Measurements from ENCODE around the gene NDUFC2. TPM values are rescaled to one million over a fixed set of nuclear protein-coding genes. Genes with fewer than 3 reads are reported as not detected.

Gene NDUFC2
- total and polyA plus RNA-seq, 2 of the 13 experiments (the other 11 are each of a cell fraction or from before 2014, with no cell fraction given), result 256 to 363 TPM

GRCh38 chr11:78030429-78031325, 49.0 kb downstream of the NDUFC2 start (continued):
- TF ChIP-seq, protein P1, sequence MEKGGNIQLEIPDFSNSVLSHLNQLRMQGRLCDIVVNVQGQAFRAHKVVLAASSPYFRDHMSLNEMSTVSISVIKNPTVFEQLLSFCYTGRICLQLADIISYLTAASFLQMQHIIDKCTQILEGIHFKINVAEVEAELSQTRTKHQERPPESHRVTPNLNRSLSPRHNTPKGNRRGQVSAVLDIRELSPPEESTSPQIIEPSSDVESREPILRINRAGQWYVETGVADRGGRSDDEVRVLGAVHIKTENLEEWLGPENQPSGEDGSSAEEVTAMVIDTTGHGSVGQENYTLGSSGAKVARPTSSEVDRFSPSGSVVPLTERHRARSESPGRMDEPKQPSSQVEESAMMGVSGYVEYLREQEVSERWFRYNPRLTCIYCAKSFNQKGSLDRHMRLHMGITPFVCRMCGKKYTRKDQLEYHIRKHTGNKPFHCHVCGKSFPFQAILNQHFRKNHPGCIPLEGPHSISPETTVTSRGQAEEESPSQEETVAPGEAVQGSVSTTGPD (CRISPR knock-in tag; IDR thresholded peaks at IDR 0.05), result no peak
- no peak for TF ChIP-seq NCOA5 (CRISPR knock-in tag; IDR thresholded peaks at IDR 0.05)
- no peak for TF ChIP-seq CHD2 (IDR thresholded peaks at IDR 0.05; ENCODE audit: low read depth, low read length)
- no peak for TF ChIP-seq TBX2 (CRISPR knock-in tag; IDR thresholded peaks at IDR 0.05; ENCODE audit: borderline replicate concordance)
- peak; percentile 54; the same call in 1 of the 2 replicates for TF ChIP-seq RFX3 (CRISPR knock-in tag; IDR thresholded peaks at IDR 0.05)
- no peak for TF ChIP-seq ARNT2 (CRISPR knock-in tag; IDR thresholded peaks at IDR 0.05; ENCODE audit: low read depth)
- TF ChIP-seq CSRNP2 (CRISPR knock-in tag; conservative IDR thresholded peaks at IDR 0.05; ENCODE audit: low read depth), result no peak
- peak; percentile 60 for TF ChIP-seq RFX1 (IDR thresholded peaks at IDR 0.05)
- TF ChIP-seq FIP1L1 (IDR thresholded peaks at IDR 0.05; ENCODE audit: borderline replicate concordance, insufficient read depth, low read depth, low read length), result no peak
- TF ChIP-seq PCBP2 (optimal IDR thresholded peaks at IDR 0.05; ENCODE audit: low read depth, low read length, poor library complexity, severe bottlenecking), result no peak
- no peak for TF ChIP-seq ZNF7 (CRISPR knock-in tag; IDR thresholded peaks at IDR 0.05)
- TF ChIP-seq SIX1 (CRISPR knock-in tag; IDR thresholded peaks at IDR 0.05; ENCODE audit: borderline replicate concordance), result no peak
- TF ChIP-seq TOE1 (CRISPR knock-in tag; IDR thresholded peaks at IDR 0.05), result no peak
- no peak for TF ChIP-seq SKI (IDR thresholded peaks at IDR 0.05; ENCODE audit: partially characterized antibody)
- no peak for TF ChIP-seq ZNF569 (CRISPR knock-in tag; IDR thresholded peaks at IDR 0.05; ENCODE audit: borderline replicate concordance)
- TF ChIP-seq, protein P2, sequence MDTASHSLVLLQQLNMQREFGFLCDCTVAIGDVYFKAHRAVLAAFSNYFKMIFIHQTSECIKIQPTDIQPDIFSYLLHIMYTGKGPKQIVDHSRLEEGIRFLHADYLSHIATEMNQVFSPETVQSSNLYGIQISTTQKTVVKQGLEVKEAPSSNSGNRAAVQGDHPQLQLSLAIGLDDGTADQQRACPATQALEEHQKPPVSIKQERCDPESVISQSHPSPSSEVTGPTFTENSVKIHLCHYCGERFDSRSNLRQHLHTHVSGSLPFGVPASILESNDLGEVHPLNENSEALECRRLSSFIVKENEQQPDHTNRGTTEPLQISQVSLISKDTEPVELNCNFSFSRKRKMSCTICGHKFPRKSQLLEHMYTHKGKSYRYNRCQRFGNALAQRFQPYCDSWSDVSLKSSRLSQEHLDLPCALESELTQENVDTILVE (CRISPR knock-in tag; IDR thresholded peaks at IDR 0.05), result no peak
- no peak for TF ChIP-seq SOX13 (IDR thresholded peaks at IDR 0.05)
- 0 out of 4 replicates have a peak, but pooled peaks of 1 of the 2 experiments have one; percentile 31 for TF ChIP-seq SOX13 (CRISPR knock-in tag; conservative IDR thresholded peaks at IDR 0.05 in 1 of 2, IDR thresholded peaks at IDR 0.05 in 1 of 2)
- peak; percentile 90 for TF ChIP-seq HNRNPL (IDR thresholded peaks at IDR 0.05; ENCODE audit: low read depth, low read length)
- peak; percentile 13; the same call in 1 of the 2 replicates for TF ChIP-seq ZNF768 (CRISPR knock-in tag; IDR thresholded peaks at IDR 0.05)
- no peak for TF ChIP-seq HMG20B (CRISPR knock-in tag; conservative IDR thresholded peaks at IDR 0.05)
